T-helper 2 cell treated with Interferon-gamma antibody and Interleukin-4, amounts not matched to agents 5 μg/mL and 100 μg/mL, for 36 hours (primary cell): ENCODE data around the gene MIR17HG.
A peak's percentile ranks its signal among the peaks of the same experiment; 100 is the strongest.

Experiments used
- DNase-seq: peaks from one replicate; pipeline ENCODE4 v3.0.0; 2021; ENCODE audit warnings: low spot score
- H3K27ac Mint-ChIP-seq: one replicate; pipeline ENCODE4 v1.8.0; 2021; ENCODE audit warnings: mild to moderate bottlenecking, mixed read lengths
- H3K27me3 Mint-ChIP-seq: one replicate; pipeline ENCODE4 v1.8.0; 2021; ENCODE audit warnings: low read depth, mixed read lengths
- H3K36me3 Mint-ChIP-seq: one replicate; pipeline ENCODE4 v1.8.0; 2021; ENCODE audit warnings: low read depth, mixed read lengths
- H3K4me1 Mint-ChIP-seq: one replicate; pipeline ENCODE4 v1.8.0; 2021; ENCODE audit warnings: low read depth, mixed read lengths
- H3K4me3 Mint-ChIP-seq: one replicate; pipeline ENCODE4 v1.8.0; 2022; ENCODE audit warnings: mild to moderate bottlenecking, moderate library complexity, mixed read lengths
- H3K9me3 Mint-ChIP-seq: one replicate; pipeline ENCODE4 v1.8.0; 2021; ENCODE audit warnings: mixed read lengths

MIR17HG gene

DNA sequence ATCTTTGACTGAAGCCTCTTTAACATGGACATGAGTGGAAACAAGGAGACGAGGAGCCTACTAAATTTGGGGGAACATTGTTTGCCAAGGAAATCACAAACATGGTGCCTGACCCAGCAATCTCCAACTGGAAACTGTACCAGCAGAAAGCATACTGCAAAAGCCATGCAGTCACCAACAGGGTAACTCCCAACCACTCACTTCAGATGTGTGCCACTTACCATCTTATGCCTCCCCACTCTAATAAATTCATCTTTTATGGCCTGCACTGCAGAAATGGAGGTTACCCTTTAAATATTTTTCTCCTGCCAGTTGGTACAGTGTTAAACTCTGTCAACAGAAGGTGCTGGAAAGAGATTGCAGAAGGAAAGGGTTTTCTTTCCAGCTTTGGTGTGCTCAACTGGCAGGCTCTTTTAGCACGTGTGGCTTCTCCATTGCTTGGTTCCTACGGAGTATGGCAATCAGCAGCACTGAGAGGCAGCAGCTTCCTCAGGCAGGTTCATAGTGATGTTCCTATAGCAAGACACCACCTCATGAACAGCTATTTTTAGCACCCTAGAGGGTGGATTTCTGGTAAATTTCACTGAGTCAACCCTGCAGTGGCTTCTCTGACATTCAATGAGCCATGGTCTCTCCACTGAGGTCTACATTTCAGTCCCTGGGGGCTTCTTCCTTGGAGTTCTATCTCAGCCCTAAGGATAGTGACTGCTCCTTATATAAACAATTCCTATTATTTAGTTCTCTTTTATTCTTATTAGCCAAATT, 21.4 kb downstream of the MIR17HG start:
- DNase-seq, result no peak
- Mint-ChIP-seq H3K4me3 (no peak overlapping the region), H3K36me3 (no peaks in the 10 kb centered on the region), H3K4me1 (peaks cover 3% of the 10 kb centered on the region), H3K27me3 (peaks cover 7% of the 10 kb centered on the region), H3K27ac (no peak overlapping the region), H3K9me3 (no peaks in the 10 kb centered on the region)

- Mint-ChIP-seq H3K27me3 (peaks cover 9% of the 10 kb centered on the region), H3K36me3 (no peaks in the 10 kb centered on the region), H3K4me1 (peaks cover 3% of the 10 kb centered on the region), H3K27ac (no peak overlapping the region), H3K4me3 (no peak overlapping the region), H3K9me3 (no peaks in the 10 kb centered on the region)
- DNase-seq, result no peak
These were observed 21.9 kb downstream of the MIR17HG start for GRCh38 chr13:91369441-91369831.

GRCh38 chr13:91370501-91370900, 23.0 kb downstream of the MIR17HG start:
- H3K27me3 Mint-ChIP-seq, result peaks cover 9% of the 10 kb centered on the region
- peaks cover 6% of the 10 kb centered on the region for H3K4me1 Mint-ChIP-seq
- H3K4me3 Mint-ChIP-seq, result no peak overlapping the region
- no peak for DNase-seq
- no peaks in the 10 kb centered on the region for H3K36me3 Mint-ChIP-seq
- no peak overlapping the region for H3K27ac Mint-ChIP-seq
- H3K9me3 Mint-ChIP-seq, result no peaks in the 10 kb centered on the region

DNA sequence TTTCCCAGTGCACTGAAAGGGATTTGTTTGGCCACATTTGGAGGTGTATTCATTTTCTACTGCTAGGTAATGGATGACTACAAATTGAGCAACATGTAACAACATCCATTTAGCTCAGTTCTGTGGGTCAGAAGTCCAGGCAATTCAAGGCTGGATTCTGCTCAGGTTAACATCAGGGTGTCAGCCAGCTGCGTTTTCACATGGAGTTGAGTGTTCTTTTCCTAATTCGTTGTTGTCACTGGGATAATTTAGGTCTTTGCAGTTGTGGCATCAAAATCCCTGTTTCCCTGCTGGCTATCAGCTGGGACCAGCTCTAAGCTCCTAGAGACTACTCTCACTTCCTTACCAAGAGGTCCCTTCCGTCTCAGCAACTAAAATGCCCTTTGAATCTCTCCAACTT, 25.4 kb downstream of the MIR17HG start:
- Mint-ChIP-seq H3K4me3 (no peak overlapping the region), H3K27me3 (peaks cover 9% of the 10 kb centered on the region), H3K4me1 (peaks cover 3% of the 10 kb centered on the region), H3K36me3 (no peaks in the 10 kb centered on the region), H3K27ac (no peak overlapping the region), H3K9me3 (no peaks in the 10 kb centered on the region)
- no peak for DNase-seq

DNA sequence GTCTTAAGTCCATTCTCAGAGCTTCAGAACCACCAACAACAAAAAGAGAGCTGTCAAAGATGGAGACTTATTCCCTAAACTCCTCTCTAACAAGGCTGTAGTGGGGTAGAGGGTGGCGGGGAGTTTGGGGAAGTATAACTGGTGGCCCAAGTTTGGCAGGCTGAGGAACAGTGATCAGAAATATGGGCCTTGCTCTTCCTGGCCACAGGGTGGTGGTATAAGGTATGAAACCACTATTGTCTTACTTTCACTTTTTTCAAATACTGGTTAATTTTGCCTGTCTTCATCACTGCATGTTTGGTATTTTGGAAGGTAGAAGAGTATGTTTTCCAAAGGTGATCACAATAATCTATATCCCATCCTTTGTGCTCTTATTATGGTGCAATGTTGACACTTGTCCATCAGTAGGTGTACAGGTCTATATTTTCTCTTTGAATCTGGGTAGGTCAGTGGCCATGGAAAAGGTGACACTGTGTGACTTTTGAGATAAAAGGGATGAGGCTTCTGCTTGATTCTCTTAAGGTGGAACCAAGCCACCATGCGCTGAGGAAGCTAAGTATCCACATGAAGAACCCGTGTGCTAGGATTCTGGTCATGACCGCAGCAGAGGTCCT, 27.7 kb downstream of the MIR17HG start:
- no peaks in the 10 kb centered on the region for H3K9me3 Mint-ChIP-seq
- H3K4me1 Mint-ChIP-seq, result peaks cover 3% of the 10 kb centered on the region
- no peak overlapping the region for H3K27ac Mint-ChIP-seq
- no peak overlapping the region for H3K4me3 Mint-ChIP-seq
- peaks cover 9% of the 10 kb centered on the region for H3K27me3 Mint-ChIP-seq
- no peaks in the 10 kb centered on the region for H3K36me3 Mint-ChIP-seq
- DNase-seq, result no peak

- peaks cover 14% of the 10 kb centered on the region for H3K27me3 Mint-ChIP-seq
- DNase-seq, result no peak
- no peak overlapping the region for H3K27ac Mint-ChIP-seq
- no peaks in the 10 kb centered on the region for H3K4me1 Mint-ChIP-seq
- H3K36me3 Mint-ChIP-seq, result no peaks in the 10 kb centered on the region
- H3K4me3 Mint-ChIP-seq, result no peak overlapping the region
- no peaks in the 10 kb centered on the region for H3K9me3 Mint-ChIP-seq
These were observed 33.9 kb downstream of the MIR17HG start for GRCh38 chr13:91381371-91381770.

- H3K9me3 Mint-ChIP-seq, result no peaks in the 10 kb centered on the region
- H3K4me1 Mint-ChIP-seq, result no peaks in the 10 kb centered on the region
- no peak overlapping the region for H3K27ac Mint-ChIP-seq
- no peaks in the 10 kb centered on the region for H3K36me3 Mint-ChIP-seq
- H3K4me3 Mint-ChIP-seq, result no peak overlapping the region
- DNase-seq, result no peak
- peaks cover 21% of the 10 kb centered on the region for H3K27me3 Mint-ChIP-seq
These were observed 36.3 kb downstream of the MIR17HG start for GRCh38 chr13:91383836-91384235.

- Mint-ChIP-seq H3K4me1 (no peaks in the 10 kb centered on the region), H3K9me3 (no peaks in the 10 kb centered on the region), H3K27ac (no peak overlapping the region), H3K27me3 (peaks cover 25% of the 10 kb centered on the region), H3K36me3 (no peaks in the 10 kb centered on the region), H3K4me3 (no peak overlapping the region)
- no peak for DNase-seq
These were observed 37.4 kb downstream of the MIR17HG start for GRCh38 chr13:91384896-91385295.

- H3K27me3 Mint-ChIP-seq, result peaks cover 35% of the 10 kb centered on the region
- no peaks in the 10 kb centered on the region for H3K36me3 Mint-ChIP-seq
- no peak for DNase-seq
- no peaks in the 10 kb centered on the region for H3K4me1 Mint-ChIP-seq
- H3K4me3 Mint-ChIP-seq, result no peak overlapping the region
- H3K27ac Mint-ChIP-seq, result no peak overlapping the region
- H3K9me3 Mint-ChIP-seq, result no peaks in the 10 kb centered on the region
These were observed 41.7 kb downstream of the MIR17HG start for GRCh38 chr13:91389186-91389585.

GRCh38 chr13:91397595-91397994, 50.1 kb downstream of the MIR17HG start:
- Mint-ChIP-seq H3K9me3 (no peaks in the 10 kb centered on the region), H3K4me1 (peaks cover 9% of the 10 kb centered on the region), H3K27me3 (peaks cover 74% of the 10 kb centered on the region), H3K36me3 (no peaks in the 10 kb centered on the region), H3K27ac (no peak overlapping the region), H3K4me3 (no peak overlapping the region)
- DNase-seq, result no peak

- peaks cover 9% of the 10 kb centered on the region for H3K4me1 Mint-ChIP-seq
- no peaks in the 10 kb centered on the region for H3K9me3 Mint-ChIP-seq
- H3K27me3 Mint-ChIP-seq, result peaks cover 82% of the 10 kb centered on the region
- no peak within 1 kb of the TSS for H3K27ac Mint-ChIP-seq
- H3K4me3 Mint-ChIP-seq, result peak within 1 kb of the TSS; percentile 75
- H3K36me3 Mint-ChIP-seq, result no peaks in the 10 kb centered on the region
- peak; percentile 75 for DNase-seq
These were observed 51.1 kb downstream of the MIR17HG start, which contains the start of gene GPC5 for GRCh38 chr13:91398413-91399188. Gene GPC5 (plus strand): TSS chr13:91398621.

GRCh38 chr13:91399189-91400062, 51.9 kb downstream of the MIR17HG start:
- Mint-ChIP-seq H3K4me1 (peaks cover 9% of the 10 kb centered on the region), H3K4me3 (peak overlapping the region; percentile 75), H3K27me3 (peaks cover 83% of the 10 kb centered on the region), H3K27ac (no peak overlapping the region), H3K36me3 (no peaks in the 10 kb centered on the region), H3K9me3 (no peaks in the 10 kb centered on the region)
- DNase-seq, result no peak

GRCh38 chr13:91400063-91400399, 52.5 kb downstream of the MIR17HG start:
- no peak for DNase-seq
- no peak overlapping the region for H3K27ac Mint-ChIP-seq
- peak overlapping the region; percentile 10 for H3K4me3 Mint-ChIP-seq
- H3K27me3 Mint-ChIP-seq, result peaks cover 80% of the 10 kb centered on the region
- peaks cover 9% of the 10 kb centered on the region for H3K4me1 Mint-ChIP-seq
- H3K36me3 Mint-ChIP-seq, result no peaks in the 10 kb centered on the region
- no peaks in the 10 kb centered on the region for H3K9me3 Mint-ChIP-seq
